Measurements from ENCODE around the gene SLC10A7.
"Not testable (repeated sequence)": the region's sequence is repeated elsewhere in the genome, so short reads cannot be mapped to it uniquely, and the experiment has no call there.

The SLC10A7 gene

GRCh38 chr4:146436423-146437162, 85.1 kb downstream of the SLC10A7 start:
- DNase-seq, result no peak

GRCh38 chr4:146435962-146436361, 85.8 kb downstream of the SLC10A7 start:
- DNase-seq, result no peak

GRCh38 chr4:146432065-146432464, 89.7 kb downstream of the SLC10A7 start:
- no peak for DNase-seq

- DNase-seq, result no peak
Measured at GRCh38 chr4:146428298-146428697, 93.4 kb downstream of the SLC10A7 start.

GRCh38 chr4:146417822-146418221, 103.9 kb downstream of the SLC10A7 start:
- no peak for DNase-seq

- DNase-seq, result no peak
Measured at GRCh38 chr4:146415829-146416228, 105.9 kb downstream of the SLC10A7 start.

GRCh38 chr4:146407669-146408084, 114.1 kb downstream of the SLC10A7 start:
- no peak for DNase-seq

- DNase-seq, result no peak
Measured at GRCh38 chr4:146407257-146407656, 114.5 kb downstream of the SLC10A7 start.

GRCh38 chr4:146401274-146401673, 120.5 kb downstream of the SLC10A7 start:
- DNase-seq, result no peak

GRCh38 chr4:146398896-146399445, 122.8 kb downstream of the SLC10A7 start:
- no peak for DNase-seq

GRCh38 chr4:146398404-146398803, 123.3 kb downstream of the SLC10A7 start:
- no peak for DNase-seq

- no peak for DNase-seq
Measured at GRCh38 chr4:146389561-146389960, 132.2 kb downstream of the SLC10A7 start.

GRCh38 chr4:146382194-146382593, 139.5 kb downstream of the SLC10A7 start:
- DNase-seq, result no peak

- DNase-seq, result no peak
Measured at GRCh38 chr4:146381263-146381872, 140.4 kb downstream of the SLC10A7 start.

GRCh38 chr4:146379744-146380143, 142.0 kb downstream of the SLC10A7 start:
- no peak for DNase-seq

GRCh38 chr4:146371812-146372211, 149.9 kb downstream of the SLC10A7 start:
- DNase-seq, result no peak

- no peak for DNase-seq
Measured at GRCh38 chr4:146370841-146371240, 150.9 kb downstream of the SLC10A7 start.

GRCh38 chr4:146369446-146369845, 152.3 kb downstream of the SLC10A7 start:
- DNase-seq, result no peak

- DNase-seq, result no peak
Measured at GRCh38 chr4:146368209-146368608, 153.5 kb downstream of the SLC10A7 start.

GRCh38 chr4:146367347-146367746, 154.4 kb downstream of the SLC10A7 start:
- no peak for DNase-seq

- DNase-seq, result no peak
Measured at GRCh38 chr4:146359771-146360170, 162.0 kb downstream of the SLC10A7 start.

- not testable (repeated sequence) for DNase-seq
Measured at GRCh38 chr4:146350114-146350513, 171.6 kb downstream of the SLC10A7 start.

GRCh38 chr4:146349306-146349705, 172.4 kb downstream of the SLC10A7 start:
- no peak for DNase-seq

- DNase-seq, result no peak
Measured at GRCh38 chr4:146347822-146348221, 173.9 kb downstream of the SLC10A7 start.

Data from activated CD4-positive, alpha-beta T cell treated with anti-CD3 and anti-CD28 coated beads, Interleukin-2, Interleukin-6, amounts not matched to agents 100 ng/mL and 50 ng/mL, durations not matched to agents 16 hours and 8 hours (primary cell).